ENCODE data around the gene METRNL.

The METRNL gene

GRCh38 chr17:83080858-83081683 is 1.7 kb downstream of the METRNL start:
- H3K36me3 ChIP-seq (replicated peaks; ENCODE audit: insufficient read depth, low read length) = no peaks in the 10 kb centered on the region
- H3K9me3 ChIP-seq (replicated peaks; ENCODE audit: insufficient read depth, low read length) = no peaks in the 10 kb centered on the region
- H3K4me3 ChIP-seq (ENCODE audit: low read length) = no peak overlapping the region
- H3K9ac ChIP-seq (ENCODE audit: low read length) = no peak overlapping the region
- H3K4me2 ChIP-seq (ENCODE audit: low read depth, low read length) = no peak overlapping the region
- H3K79me2 ChIP-seq (ENCODE audit: low read length) = peaks cover 26% of the 10 kb centered on the region; the same call in 1 of the 2 replicates
- no peaks in the 10 kb centered on the region for H3K4me1 ChIP-seq (ENCODE audit: low read length)
- no peak overlapping the region for H3K27ac ChIP-seq (ENCODE audit: low read length)
- no peak overlapping the region for H2AFZ ChIP-seq (ENCODE audit: low read length)
- no peaks in the 10 kb centered on the region for H4K20me1 ChIP-seq (ENCODE audit: insufficient read depth, low read length)
- peaks cover 76% of the 10 kb centered on the region for H3K27me3 ChIP-seq (replicated peaks; ENCODE audit: insufficient read depth, low read length)
- no peaks in the 10 kb centered on the region for H3F3A ChIP-seq (ENCODE audit: insufficient read depth, low read length)
- no peaks in the 10 kb centered on the region for H3K9me2 ChIP-seq (replicated peaks; ENCODE audit: insufficient read depth, low read length)
- TF ChIP-seq CTCF (IDR thresholded peaks at IDR 0.05; ENCODE audit: low read length) (no peak), EZH2 (optimal IDR thresholded peaks at IDR 0.05; ENCODE audit: low read depth, low read length) (no peak), EZH2phosphoT487 (IDR thresholded peaks at IDR 0.05; ENCODE audit: low read length) (no peak)
- DNase-seq = no peak

GRCh38 chr17:83081684-83082201 is 2.3 kb downstream of the METRNL start:
- TF ChIP-seq EZH2phosphoT487 (IDR thresholded peaks at IDR 0.05; ENCODE audit: low read length) (no peak), CTCF (IDR thresholded peaks at IDR 0.05; ENCODE audit: low read length) (no peak), EZH2 (optimal IDR thresholded peaks at IDR 0.05; ENCODE audit: low read depth, low read length) (no peak)
- Histone ChIP-seq H3K36me3 (replicated peaks; ENCODE audit: insufficient read depth, low read length) (no peaks in the 10 kb centered on the region), H3F3A (ENCODE audit: insufficient read depth, low read length) (no peaks in the 10 kb centered on the region), H3K79me2 (ENCODE audit: low read length) (peaks cover 26% of the 10 kb centered on the region; the same call in 1 of the 2 replicates), H2AFZ (ENCODE audit: low read length) (no peak overlapping the region), H3K27ac (ENCODE audit: low read length) (no peak overlapping the region), H3K9me3 (replicated peaks; ENCODE audit: insufficient read depth, low read length) (no peaks in the 10 kb centered on the region), H3K9me2 (replicated peaks; ENCODE audit: insufficient read depth, low read length) (no peaks in the 10 kb centered on the region), H3K4me2 (ENCODE audit: low read depth, low read length) (no peak overlapping the region), H3K27me3 (replicated peaks; ENCODE audit: insufficient read depth, low read length) (peaks cover 70% of the 10 kb centered on the region), H3K4me3 (ENCODE audit: low read length) (no peak overlapping the region), H3K9ac (ENCODE audit: low read length) (no peak overlapping the region), H3K4me1 (ENCODE audit: low read length) (no peaks in the 10 kb centered on the region), H4K20me1 (ENCODE audit: insufficient read depth, low read length) (no peaks in the 10 kb centered on the region)
- no peak for DNase-seq

- H3K36me3 ChIP-seq (replicated peaks; ENCODE audit: insufficient read depth, low read length) = no peaks in the 10 kb centered on the region
- no peak overlapping the region for H3K4me2 ChIP-seq (ENCODE audit: low read depth, low read length)
- no peak overlapping the region for H3K9ac ChIP-seq (ENCODE audit: low read length)
- H3F3A ChIP-seq (ENCODE audit: insufficient read depth, low read length) = no peaks in the 10 kb centered on the region
- no peak for DNase-seq
- H2AFZ ChIP-seq (ENCODE audit: low read length) = no peak overlapping the region
- no peak for TF ChIP-seq EZH2phosphoT487 (IDR thresholded peaks at IDR 0.05; ENCODE audit: low read length)
- no peak for TF ChIP-seq EZH2 (optimal IDR thresholded peaks at IDR 0.05; ENCODE audit: low read depth, low read length)
- no peak for TF ChIP-seq CTCF (IDR thresholded peaks at IDR 0.05; ENCODE audit: low read length)
- no peaks in the 10 kb centered on the region for H4K20me1 ChIP-seq (ENCODE audit: insufficient read depth, low read length)
- H3K4me3 ChIP-seq (ENCODE audit: low read length) = no peak overlapping the region
- H3K9me3 ChIP-seq (replicated peaks; ENCODE audit: insufficient read depth, low read length) = no peaks in the 10 kb centered on the region
- no peaks in the 10 kb centered on the region for H3K9me2 ChIP-seq (replicated peaks; ENCODE audit: insufficient read depth, low read length)
- peaks cover 26% of the 10 kb centered on the region; the same call in 1 of the 2 replicates for H3K79me2 ChIP-seq (ENCODE audit: low read length)
- H3K4me1 ChIP-seq (ENCODE audit: low read length) = no peaks in the 10 kb centered on the region
- H3K27ac ChIP-seq (ENCODE audit: low read length) = no peak overlapping the region
- H3K27me3 ChIP-seq (replicated peaks; ENCODE audit: insufficient read depth, low read length) = peaks cover 70% of the 10 kb centered on the region
These were observed 3.0 kb downstream of the METRNL start for GRCh38 chr17:83082424-83082823.

Data from MM.1S (cell line).